IPS DF 4.7 (cell line): ENCODE measurements around the gene LRCH2.
"Not testable (repeated sequence)": the region's sequence is repeated elsewhere in the genome, so short reads cannot be mapped to it uniquely, and the experiment has no call there.

Experiments used
- DNase-seq: peaks from one replicate; pipeline ENCODE4 v3.0.0-alpha.2; 2013; ENCODE audit warnings: low spot score; ENCODE audit errors: extremely low read depth

LRCH2 gene

DNA sequence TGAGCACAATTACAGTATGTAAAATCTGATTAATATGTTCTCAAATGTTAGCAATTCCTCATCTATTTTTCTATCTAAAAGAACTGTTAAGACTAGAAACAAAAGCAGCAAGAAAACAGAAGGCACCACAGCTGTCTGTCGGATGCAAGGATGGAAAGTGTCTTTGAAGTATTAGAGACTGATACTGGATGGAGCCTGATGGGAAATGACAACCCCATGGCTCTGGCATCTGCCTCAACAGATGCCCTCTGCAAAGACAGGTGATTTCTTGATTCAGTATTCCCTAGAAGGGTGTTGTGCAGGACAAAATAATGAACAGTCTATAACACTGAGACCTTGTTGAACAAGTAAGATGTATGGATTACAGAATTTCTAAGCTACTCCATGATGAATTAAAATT lies 19.7 kb downstream of the LRCH2 start:
- DNase-seq: no peak

DNA sequence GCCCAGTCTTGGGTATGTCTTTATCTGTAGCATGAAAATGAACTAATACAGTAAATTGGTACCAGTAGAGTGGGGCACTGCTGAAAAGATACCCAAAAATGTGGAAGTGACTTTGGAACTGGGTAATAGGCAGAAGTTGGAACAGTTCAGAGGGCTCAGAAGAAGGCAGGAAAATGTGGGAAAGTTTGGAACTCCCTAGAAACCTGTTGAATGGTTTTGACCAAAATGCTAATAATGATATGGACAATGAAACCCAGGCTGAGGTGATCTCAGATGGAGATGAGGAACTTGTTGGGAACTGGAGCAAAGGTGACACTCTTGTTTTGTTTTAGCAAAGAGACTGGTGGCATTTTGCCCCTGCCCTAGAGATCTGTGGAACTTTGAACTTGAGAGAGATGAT lies 24.3 kb downstream of the LRCH2 start:
- DNase-seq: not testable (repeated sequence)

DNA sequence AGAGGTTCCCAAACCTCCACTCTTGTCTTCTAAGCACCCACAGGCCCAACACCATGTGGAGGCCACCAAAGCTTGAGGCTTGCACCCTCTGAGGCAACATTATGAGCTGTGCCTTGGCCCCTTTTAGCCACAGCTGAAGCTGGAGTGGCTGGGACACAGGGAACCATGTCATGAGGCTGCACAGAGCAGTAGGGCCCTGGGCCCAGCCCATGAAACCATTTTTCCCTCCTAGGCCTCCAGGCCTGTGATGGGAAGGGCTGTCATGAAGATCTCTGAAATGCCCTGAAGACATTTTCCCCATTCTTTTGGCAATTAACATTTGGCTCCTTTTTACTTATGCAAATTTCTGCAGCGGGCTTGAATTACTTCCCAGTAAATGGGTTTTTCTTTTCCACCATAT lies 29.9 kb downstream of the LRCH2 start:
- DNase-seq: no peak

DNA sequence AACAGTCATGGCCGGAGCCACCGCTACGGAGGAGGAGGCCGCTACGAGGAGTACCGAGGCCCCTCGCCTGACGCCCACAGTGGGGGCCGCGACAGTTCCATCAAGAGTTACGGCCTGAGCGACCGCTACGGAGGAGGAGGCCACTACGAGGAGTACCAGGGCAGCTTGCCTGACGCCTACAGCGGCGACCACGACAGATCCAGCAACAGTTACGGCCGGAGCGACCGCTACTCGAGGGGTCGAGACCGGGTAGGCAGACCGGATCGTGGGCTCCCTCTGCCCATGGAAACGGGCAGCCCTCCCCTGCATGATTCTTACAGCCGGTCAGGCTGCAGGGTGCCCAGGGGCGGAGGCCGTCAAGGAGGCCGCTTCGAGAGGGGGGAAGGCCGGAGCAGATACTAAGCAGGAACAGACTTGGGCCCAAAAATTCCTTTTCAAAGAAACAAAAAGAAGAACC lies 41.6 kb downstream of the LRCH2 start:
- no peak for DNase-seq

DNA sequence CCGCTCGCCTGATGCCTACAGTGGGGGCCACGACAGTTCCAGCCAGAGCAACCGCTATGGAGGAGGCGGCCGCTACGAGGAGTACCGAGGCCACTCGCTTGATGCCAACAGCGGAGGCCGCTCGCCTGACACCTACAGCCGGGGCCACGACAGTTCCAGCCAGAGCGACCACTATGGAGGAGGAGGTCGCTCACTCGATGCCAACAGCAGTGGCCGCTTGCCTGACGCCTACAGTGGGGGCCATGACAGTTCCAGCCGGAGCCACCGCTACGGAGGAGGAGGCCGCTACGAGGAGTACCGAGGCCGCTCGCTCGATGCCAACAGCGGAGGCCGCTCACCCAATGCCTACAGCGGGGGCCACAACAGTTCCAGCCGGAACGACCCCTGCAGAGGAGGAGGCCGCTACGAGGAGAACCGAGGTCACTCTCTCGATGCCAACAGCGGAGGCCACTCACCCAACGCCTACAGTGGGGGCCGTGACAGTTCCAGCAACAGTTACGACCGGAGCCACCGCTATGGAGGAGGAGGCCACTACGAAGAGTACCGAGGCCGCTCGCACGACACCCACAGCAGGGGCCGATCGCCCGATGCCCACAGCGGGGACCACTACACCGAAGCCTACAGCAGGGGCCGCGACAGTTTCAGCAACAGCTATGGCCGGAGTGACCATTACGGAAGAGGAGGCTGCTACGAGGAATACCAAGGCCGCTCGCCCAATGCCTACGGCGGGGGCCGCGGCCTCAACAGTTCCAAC lies 42.2 kb downstream of the LRCH2 start:
- no peak for DNase-seq

DNA sequence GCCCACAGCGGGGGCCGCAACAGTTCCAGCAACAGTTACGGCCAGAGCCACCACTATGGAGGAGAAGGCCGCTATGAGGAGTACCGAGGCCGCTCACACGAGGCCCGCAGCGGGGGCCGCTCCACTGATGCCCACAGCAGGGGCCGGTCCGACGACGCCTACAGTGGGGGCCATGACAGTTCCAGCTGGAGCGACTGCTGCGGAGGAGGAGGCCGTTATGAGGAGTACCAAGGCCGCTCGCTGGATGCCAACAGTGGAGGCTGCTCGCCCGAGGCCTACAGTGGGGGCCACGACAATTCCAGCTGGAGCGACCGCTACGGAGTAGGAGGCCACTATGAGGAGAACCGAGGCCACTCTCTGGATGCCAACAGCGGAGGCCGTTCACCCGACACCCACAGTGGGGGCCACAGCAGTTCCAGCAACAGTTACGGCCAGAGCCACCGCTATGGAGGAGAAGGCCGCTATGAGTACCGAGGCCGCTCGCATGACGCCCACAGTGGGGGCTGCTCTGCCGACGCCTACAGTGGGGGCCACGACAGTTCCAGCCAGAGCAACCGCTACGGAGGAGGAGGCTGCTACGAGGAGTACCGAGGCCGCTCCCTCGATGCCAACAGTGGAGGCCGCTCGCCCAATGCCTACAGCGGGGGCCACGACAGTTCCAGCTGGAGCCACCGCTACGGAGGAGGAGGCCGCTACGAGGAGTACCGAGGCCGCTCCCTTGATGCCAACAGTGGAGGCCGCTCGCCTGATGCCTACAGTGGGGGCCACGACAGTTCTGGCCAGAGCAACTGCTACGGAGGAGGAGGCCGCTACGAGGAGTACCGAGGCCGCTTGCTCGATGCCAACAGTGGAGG lies 43.0 kb downstream of the LRCH2 start:
- no peak for DNase-seq

DNA sequence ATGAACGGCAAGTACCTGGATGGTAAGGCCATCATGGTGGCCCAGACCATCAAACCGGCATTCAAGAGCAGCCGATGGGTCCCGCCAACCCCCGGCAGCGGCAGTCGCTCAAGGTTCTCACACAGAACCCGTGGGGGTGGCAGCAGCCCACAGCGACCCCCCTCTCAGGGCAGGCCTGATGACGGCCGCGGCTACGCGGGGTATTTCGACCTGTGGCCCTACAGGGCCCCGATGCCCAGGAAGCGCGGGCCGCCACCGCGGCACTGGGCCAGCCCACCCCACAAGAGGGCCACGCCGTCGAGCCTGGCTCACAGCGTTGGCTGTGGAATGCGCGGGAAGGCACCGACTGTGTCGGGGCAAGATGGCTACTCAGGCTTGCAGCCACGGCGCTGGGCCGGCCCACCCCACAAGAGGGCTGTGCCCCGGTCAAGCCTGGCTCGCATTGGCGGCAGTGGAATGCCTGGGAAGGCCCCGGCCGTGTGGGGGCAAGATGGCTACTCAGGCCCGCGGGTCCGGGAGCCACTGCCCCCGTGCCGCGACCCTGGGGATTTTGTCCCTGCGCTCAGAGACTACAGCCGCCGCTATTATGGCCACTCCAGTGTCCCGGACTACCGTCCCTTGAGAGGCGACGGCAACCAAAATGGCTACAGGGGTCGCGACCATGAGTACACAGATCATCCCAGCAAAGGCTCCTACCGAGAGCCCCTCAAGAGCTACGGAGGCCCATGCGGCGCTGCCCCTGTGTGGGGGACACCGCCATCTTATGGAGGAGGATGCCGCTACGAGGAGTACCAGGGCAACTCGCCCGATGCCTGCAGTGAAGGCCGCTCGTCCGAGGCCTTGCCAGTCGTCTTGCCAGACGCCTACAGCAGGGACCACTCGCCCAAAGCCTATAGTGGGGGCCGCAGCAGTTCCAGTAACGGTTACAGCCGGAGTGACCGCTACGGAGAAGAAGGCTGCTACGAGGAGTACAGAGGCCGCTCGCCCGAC lies 44.0 kb downstream of the LRCH2 start:
- no peak for DNase-seq

DNA sequence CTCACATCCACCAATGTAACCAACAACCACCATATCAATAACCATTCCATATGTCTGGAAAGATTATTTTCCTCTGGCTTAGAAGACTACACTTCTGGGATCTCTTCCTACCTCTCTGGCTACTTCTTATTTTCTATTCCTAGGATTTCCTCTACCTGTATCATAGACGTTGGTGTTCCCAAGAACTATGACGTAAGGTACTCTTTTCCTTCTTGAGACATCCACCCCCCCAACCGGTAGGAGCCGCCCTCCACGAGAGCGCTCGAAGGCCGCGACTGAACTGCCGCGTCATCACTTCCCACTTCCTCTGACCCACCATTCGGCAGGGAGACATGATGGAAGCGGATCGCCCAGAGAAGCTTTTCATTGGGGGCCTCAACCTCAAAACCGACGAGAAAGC lies 44.8 kb downstream of the LRCH2 start, which contains the start of gene RBMXL3:
RBMXL3 (plus strand) TSS at position 301 of the 400 bp plus-strand sequence; CDS start at position 333, 32 bp downstream.
- no peak for DNase-seq

DNA sequence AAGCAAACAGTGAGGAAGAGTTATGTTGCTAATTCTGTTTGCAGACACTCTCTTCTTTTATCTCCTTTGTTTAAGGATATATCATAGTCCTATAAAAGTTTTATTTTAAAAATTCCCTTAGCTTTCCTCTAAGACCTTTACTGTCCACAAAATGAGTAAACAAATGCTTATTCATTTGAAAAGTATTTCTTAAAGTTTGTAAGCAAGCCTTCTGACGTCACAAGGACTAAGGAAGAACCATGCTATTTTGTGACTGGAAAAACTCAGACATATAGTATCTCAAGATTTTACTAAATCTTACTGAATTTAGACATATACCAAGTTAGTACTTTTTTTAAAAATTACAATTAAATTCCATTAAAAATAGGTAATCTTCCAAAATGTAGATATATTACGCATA lies 49.9 kb downstream of the LRCH2 start:
- DNase-seq: no peak

DNA sequence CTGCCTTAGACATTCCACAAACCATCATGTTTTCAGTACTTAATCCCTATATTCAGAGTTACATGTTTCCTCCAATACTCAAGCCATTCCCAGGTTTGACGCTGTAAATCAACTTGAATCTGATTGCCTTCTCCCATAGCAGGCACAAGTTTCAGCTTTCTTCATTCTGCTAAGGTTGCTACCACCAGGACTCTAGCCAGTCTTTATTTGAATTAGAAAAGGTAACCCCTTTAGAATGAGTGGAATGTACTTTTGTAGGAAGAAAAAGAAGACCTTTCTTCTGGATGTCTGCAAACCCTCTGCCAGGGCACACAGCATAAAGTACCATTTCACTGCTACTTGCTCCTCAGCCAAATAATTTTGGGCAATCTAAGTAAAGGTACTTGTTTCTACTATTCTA lies 55.4 kb downstream of the LRCH2 start:
- DNase-seq: no peak

DNA sequence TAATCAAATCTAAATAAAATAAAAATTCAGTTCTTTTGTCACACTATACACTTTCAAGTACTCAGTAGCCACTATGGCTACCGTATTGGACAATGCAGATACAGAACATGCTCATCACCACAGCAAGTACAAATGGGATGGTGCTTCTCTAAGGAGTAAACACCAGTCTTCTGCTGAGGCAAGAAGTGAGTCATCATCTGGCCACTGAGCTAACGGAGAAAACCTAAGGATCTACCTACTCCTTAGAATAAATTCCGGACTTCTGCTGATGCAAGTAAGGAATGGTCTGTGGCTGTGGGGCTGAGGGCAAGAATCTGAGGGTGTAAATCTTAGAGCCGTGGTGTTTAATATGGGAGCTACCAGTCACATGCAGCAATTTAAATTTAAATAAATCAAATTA lies 56.0 kb downstream of the LRCH2 start:
- no peak for DNase-seq

DNA sequence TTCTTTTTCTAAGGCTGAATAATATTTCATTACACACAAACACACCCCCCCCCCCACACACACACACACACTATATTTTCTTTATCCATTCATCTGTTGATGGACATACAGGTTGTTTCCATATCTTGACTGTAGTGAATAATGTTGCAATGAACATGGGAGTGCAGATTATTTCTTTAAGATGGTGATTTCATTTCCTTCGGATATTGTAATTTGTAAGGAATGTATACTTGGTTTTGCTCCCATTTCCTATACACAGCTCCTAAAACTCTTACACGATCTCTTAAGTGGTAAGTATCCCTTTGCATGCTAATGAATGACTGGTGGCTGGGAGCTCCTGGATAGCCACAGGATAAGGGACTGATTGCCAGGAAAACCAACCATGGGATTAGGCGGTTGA lies 59.3 kb downstream of the LRCH2 start:
- no peak for DNase-seq

DNA sequence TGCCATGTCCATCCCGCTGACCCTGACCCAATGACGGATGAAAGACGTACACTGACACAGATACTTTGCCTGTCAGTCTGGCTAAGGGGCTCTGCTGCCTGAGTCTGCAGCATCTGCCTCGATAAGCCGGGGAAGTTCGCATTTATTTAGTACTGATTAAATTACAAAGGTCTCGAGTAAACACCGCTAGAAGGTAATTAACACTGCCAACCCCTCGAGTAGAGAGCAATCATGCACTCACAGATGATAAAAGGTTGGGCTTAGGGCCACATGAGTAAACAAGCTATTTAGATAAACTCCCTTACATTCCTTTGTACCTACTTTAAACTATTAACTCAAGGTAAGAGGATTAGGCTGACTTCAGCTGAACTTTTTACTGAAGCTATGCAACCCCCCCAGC lies 60.7 kb downstream of the LRCH2 start:
- no peak for DNase-seq

DNA sequence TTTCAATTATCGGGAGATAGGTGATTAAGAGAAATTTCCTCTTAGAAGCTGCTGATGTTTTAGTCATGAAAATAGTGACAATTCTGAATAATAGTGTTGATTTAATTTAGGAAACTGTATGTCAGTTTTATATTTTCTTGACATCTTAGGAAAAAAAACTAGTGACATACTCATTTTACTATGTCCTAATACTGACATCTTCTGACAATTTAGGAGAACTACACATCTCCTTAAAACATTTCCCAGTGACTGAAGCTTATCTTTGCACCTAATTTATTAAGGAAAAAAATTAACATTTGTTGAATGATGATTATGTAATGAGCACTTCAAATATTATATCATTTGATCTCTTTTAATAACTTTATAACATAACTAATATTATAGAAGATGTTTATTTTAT lies 86.7 kb downstream of the LRCH2 start:
- DNase-seq: no peak

DNA sequence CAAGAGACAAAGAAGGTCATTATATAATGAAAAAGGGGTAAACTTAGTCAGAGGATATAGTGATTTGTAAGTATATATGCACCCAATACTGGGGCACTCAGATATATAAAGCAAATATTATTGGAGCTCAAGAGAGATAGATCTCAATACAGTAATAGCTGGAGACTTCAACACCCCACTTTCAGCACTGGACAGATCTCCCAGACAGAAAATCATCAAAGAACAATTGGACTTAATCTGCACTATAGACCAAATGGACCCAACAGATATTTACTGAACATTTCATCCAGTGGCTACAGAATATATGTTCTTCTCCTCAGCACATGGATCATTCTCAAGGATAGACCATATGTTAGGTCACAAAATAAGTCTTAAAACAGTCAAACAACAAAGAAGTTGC lies 91.8 kb downstream of the LRCH2 start:
- DNase-seq: no peak

DNA sequence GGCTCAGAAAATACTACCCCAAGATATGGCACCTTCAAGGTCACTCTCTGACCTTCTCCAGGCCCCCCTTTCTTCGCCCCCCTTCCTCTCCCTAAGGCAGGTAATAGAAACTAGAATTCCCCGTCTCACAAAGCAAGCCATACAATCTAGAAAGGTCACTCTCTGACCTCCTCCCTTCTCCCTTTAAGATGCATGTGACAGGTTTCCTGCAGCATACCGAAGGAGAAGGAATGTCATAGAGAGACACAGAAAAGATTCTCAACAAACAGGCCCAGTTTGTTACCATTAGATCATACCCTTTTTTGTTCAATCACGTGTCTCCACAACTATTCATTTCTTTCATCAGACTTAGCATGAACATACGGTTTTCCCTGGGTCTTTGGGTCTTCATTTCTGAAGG lies 95.9 kb downstream of the LRCH2 start:
- no peak for DNase-seq

DNA sequence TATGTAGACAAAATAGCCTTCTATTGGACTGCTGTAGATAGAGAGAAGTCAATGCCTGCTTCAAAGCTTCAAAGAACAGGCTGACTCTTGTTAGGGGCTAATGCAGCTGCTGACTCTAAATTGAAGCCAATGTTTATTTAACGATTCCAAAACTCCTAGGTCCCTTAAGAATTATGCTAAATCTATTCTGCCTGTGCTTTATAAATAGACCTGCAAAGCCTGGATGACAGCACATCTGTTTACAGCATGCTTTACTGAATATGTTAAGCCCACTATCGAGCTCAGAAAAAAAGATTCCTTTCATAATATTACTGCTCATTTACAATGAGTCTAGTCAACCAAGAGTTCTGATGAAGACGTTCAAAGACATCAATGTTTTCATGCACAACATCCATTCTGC lies 99.5 kb downstream of the LRCH2 start:
- DNase-seq: no peak

DNA sequence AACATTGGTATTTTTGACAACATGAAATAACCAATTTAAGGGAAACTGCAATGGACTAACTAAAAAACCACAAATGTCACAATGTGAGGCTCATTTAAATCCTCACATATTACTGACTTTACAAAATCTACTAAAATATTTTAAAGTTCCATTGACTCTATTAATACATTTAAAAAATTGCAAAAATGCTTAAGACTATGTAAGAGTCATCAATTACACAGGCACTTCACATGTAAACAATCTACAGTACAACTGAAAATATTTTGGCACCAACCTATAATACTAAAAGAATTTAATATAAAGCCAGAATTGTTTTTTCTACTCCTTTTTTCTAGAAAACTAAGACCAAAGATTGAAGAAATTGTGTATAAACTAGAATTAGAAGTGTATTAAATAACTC lies 121.5 kb downstream of the LRCH2 start:
- DNase-seq: no peak

DNA sequence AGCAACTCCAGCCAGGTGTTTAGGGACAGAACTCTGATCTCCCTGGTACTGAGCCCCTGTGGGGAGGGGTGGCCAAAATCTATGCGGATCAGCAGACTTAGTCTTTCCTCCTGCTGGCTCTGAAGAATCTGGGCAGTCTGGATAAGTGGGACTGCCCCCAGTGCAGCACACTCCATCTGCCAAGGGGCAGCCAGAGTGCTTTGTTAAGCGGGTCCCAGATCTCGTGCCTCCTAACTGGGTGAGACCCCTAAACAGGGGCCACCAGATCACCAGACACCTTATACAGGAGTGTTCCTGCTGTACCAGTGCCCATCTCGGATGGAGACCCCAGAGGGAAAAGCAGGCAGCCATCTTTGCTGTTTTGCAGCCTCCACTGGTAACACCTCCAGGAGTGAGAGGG lies 135.0 kb downstream of the LRCH2 start:
- DNase-seq: no peak

DNA sequence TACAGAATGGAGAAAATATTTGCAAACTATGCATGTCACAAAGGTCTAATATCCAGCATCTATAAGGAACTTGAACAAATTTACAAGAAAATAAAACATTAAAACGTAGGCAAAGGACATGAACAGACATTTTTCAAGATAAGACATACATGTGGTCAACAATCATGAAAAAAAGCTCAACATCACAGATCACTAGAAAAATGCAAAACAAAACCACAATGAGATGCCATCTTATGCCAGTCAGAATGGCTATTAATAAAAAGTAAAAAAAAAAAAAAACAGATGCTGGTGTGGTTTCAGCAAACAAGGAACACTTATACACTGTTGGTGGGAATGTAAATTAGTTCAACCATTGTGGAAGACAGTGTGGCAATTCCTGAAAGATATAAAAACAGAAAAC lies 140.7 kb downstream of the LRCH2 start:
- DNase-seq: no peak

DNA sequence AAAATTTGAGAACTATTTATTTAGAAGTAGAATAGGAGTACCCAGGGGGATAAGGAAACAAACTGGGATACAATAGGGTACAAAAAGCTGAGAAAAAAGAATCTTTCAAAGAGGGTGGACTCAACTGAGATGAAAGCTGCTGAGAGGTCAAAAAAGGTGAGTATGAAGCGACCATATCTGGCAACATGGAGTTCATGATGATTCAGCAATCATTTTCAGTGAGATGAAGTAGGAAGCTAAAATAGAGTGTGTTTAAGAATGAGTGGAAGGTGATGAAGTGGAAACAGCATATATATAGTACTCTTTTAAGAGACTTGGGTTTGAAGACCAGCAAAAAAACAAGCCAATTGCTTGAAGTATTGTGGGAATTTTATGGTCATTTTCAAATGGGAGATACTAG lies 144.5 kb downstream of the LRCH2 start:
- DNase-seq: no peak
